ENCODE measurements around the gene CPNE7.

The CPNE7 gene

GRCh38 chr16:89636663-89637062 lies 61.1 kb downstream of the CPNE7 start:
- no peak overlapping the region for H3K4me3 ChIP-seq (ENCODE audit: low read length)
- TF ChIP-seq CTCF (conservative IDR thresholded peaks at IDR 0.05; ENCODE audit: low read length): no peak
- no peak for DNase-seq (ENCODE audit: low read depth)

- DNase-seq (ENCODE audit: low read depth): no peak
- no peak for TF ChIP-seq CTCF (conservative IDR thresholded peaks at IDR 0.05; ENCODE audit: low read length)
- H3K4me3 ChIP-seq (ENCODE audit: low read length): no peak overlapping the region
These were observed 61.8 kb downstream of the CPNE7 start for GRCh38 chr16:89637379-89637778.

- TF ChIP-seq CTCF (conservative IDR thresholded peaks at IDR 0.05; ENCODE audit: low read length): no peak
These were observed 62.9 kb downstream of the CPNE7 start for GRCh38 chr16:89638455-89638854.

GRCh38 chr16:89639385-89639784 lies 63.8 kb downstream of the CPNE7 start:
- no peak overlapping the region for H3K4me3 ChIP-seq (ENCODE audit: low read length)
- DNase-seq (ENCODE audit: low read depth): no peak

More at GRCh38 chr16:89638455-89638854, 62.9 kb downstream of the CPNE7 start:
- H3K4me3 ChIP-seq (ENCODE audit: low read length): no peak overlapping the region
- DNase-seq (ENCODE audit: low read depth): no peak

GRCh38 chr16:89641458-89642119 lies 66.0 kb downstream of the CPNE7 start:
- H3K4me3 ChIP-seq (ENCODE audit: low read length): no peak overlapping the region
- DNase-seq (ENCODE audit: low read depth): no peak
- TF ChIP-seq CTCF (conservative IDR thresholded peaks at IDR 0.05; ENCODE audit: low read length): no peak

More at GRCh38 chr16:89639385-89639784, 63.8 kb downstream of the CPNE7 start:
- no peak for TF ChIP-seq CTCF (conservative IDR thresholded peaks at IDR 0.05; ENCODE audit: low read length)

- no peak for TF ChIP-seq CTCF (conservative IDR thresholded peaks at IDR 0.05; ENCODE audit: low read length)
- H3K4me3 ChIP-seq (ENCODE audit: low read length): no peak overlapping the region
- DNase-seq (ENCODE audit: low read depth): no peak
These were observed 67.0 kb downstream of the CPNE7 start for GRCh38 chr16:89642574-89642973.

- no peak overlapping the region for H3K4me3 ChIP-seq (ENCODE audit: low read length)
- no peak for TF ChIP-seq CTCF (conservative IDR thresholded peaks at IDR 0.05; ENCODE audit: low read length)
- no peak for DNase-seq (ENCODE audit: low read depth)
These were observed 68.3 kb downstream of the CPNE7 start for GRCh38 chr16:89643769-89644300.
